Measurements from ENCODE around the gene ANKS1A.
A peak's percentile ranks its signal among the peaks of the same experiment; 100 is the strongest.
"Not testable (repeated sequence)": the region's sequence is repeated elsewhere in the genome, so short reads cannot be mapped to it uniquely, and the experiment has no call there.

ANKS1A gene

GRCh38 chr6:34884073-34884472, 5.0 kb upstream of the ANKS1A start:
- DNase-seq (ENCODE audit: low read depth): not testable (repeated sequence)

- no peak for DNase-seq (ENCODE audit: low read depth)
Measured at GRCh38 chr6:34884996-34885395, 4.1 kb upstream of the ANKS1A start.

GRCh38 chr6:34885837-34886236, 3.2 kb upstream of the ANKS1A start:
- DNase-seq (ENCODE audit: low read depth): not testable (repeated sequence)

GRCh38 chr6:34887753-34888513, 1.1 kb upstream of the ANKS1A start, which contains the start of gene TAF11:
TSS of gene TAF11 (minus strand) at chr6:34888042. CDS start at chr6:34887957, 85 bp downstream.
- DNase-seq (ENCODE audit: low read depth): peak; percentile 96

GRCh38 chr6:34888514-34888856, 570 bp upstream of the ANKS1A start:
- no peak for DNase-seq (ENCODE audit: low read depth)

DNA sequence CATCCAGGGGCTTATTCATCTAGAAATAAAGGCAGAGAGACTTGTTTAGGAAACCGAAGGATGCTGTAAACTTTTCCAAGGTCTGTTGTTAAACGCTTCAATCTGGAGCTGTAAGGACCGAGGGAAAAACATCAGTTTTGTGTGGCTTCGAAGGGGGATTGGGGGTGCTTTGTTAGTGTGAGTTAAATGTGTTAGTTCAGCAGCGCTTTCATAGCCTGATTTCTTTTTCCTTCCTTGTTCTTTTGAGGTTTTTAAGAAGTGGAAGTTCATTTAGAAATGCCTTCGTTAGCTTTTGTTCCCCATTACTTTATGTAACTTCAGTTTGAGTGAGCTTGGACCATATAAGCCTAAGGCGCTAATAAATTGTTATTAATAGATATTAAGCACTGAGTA, 1.5 kb downstream of the ANKS1A start:
- DNase-seq (ENCODE audit: low read depth): no peak

DNA sequence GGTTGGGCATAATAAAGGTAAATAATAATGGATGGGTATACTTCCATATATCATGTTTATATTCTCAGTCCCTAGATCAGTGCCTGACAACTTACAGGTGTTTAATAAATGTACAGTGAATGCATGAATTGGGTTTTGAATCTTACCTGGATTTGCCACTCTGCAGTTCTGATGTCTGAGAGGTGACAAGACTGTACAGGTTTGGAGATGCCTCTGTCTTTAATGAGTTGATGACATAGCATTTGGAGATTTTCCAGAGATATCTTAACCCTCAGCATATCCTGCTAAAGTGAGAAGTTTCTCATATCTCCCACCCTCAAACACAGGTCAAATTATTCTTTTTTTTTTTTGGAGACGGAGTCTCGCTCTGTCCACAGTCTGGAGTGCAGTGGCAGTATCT, 2.2 kb downstream of the ANKS1A start:
- DNase-seq (ENCODE audit: low read depth): no peak

DNA sequence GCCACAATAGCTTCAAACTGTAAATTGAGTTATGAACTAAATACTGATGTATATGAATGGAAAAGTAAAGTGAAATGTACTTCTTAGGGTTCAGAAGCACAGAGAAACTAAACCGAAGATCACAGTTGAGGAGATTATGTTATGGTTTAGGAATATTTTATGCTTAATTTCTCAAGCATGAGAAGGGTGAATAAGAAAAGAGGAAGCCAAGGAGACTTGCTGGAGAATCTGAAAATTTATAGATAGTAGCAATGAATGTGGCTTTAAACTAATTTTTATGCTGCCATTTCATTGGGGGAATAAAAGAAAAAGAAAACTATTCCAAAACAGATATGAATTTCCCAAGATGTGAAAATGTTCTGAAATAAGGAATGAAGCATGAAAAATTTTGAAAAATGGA, 5.6 kb downstream of the ANKS1A start:
- DNase-seq (ENCODE audit: low read depth): no peak

DNA sequence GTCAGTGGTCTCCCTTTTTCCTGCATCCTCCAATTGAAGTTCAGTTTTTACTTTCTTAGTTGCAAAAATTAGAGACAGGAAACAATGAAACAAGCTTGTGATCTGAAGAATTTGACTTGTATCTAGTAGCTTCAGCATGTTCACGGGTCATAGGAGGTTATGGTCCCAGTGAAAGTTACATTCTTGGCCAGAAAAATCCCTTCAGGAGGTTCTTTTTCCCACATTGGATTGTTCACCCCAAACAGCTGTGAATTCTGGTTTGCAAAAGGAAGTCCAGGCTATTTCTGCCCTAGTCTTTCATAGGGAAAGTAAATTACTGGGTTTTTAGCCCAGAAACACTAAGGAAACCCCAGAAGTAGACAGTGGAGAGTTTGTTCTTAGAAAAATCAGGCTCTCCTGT, 8.1 kb downstream of the ANKS1A start:
- DNase-seq (ENCODE audit: low read depth): no peak

GRCh38 chr6:34897716-34898115, 8.7 kb downstream of the ANKS1A start:
- DNase-seq (ENCODE audit: low read depth): no peak

- DNase-seq (ENCODE audit: low read depth): not testable (repeated sequence)
Measured at GRCh38 chr6:34899748-34900147, 10.7 kb downstream of the ANKS1A start.

GRCh38 chr6:34900321-34901031, 11.4 kb downstream of the ANKS1A start:
- DNase-seq (ENCODE audit: low read depth): no peak

DNA sequence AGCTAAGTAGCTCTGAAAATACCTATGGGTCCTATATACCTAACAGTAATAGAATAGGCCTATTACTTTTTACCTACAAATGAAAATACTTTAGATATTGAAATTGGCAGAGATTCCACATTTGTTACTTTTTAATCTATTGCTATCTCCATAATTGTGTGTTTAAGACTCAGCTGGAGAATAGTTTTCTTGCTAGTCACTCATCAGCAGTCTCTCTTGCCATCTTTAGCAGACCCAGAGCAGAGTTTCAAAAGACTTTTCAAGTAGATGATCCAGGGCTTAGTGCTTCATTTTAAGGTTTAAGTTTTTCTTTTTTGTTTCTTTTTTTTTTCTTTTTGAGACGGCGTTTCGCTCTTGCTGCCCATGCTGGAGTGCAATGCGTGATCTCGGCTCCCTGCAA, 12.9 kb downstream of the ANKS1A start:
- peak; percentile 65 for DNase-seq (ENCODE audit: low read depth)

DNA sequence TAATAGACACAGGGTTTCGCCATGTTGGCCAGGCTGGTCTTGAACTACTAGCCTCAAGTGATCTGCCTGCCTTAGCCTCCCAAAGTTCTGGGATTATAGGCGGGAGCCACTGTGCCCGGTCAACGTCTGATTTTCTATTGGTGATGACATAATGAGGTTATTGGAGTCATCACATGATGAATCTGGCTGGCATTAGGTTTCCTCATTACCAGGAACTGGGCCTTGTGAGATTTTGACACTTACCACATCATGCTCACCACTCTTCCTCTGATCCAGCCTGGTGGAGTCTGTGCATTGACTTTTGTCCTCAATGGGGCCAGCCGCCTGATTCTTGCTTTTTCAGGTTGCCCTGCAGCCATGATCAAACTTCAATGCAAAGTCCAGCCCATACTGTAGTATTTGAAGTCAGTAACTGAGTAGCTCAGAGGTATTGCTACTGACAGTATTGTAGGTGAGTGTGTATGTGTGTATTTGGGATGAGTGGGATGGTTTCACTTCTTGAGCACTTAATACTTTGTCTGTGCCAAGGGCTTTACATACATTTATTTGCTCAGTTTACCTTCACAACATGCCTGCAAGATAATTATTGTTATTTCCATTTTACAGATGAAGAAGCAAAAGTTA, 16.0 kb downstream of the ANKS1A start:
- no peak for DNase-seq (ENCODE audit: low read depth)

DNA sequence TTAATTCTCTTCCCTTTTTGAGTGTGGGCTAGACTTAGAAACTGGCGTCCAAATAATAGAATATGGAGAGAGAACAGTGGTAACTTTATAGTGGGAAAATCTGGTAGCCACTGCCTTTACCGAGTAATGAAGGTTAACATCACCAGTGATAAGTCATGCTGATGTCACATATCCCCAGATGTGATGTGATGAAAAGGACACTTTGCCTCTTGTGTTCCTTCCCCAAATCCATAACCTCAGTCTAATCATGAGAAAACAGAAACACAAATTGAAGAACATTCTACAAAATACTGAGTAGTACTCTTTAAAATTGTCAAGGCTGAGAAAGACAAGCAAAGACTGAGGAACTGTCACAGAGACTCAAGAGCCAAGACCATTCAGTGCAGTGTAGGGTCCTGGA, 17.8 kb downstream of the ANKS1A start:
- DNase-seq (ENCODE audit: low read depth): no peak

DNA sequence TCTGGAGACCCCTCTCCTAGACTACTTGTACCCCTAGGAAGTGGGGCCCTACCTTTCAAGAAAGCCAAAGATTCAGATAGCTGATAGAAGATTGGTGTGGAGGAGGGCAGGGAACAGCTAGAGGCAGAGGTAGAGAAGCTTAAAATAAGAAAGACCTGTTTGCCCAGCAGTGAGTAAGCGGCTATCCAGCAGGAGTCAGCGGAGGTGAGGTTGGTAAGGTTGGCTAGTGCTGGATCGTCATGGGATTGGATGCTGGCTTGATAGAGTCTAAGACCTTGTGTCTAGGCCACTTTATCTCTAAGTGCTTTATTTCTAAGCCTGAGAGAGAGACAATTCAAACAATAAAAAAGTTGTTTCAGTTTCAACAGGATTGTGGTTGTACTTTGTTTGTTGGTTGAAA, 19.1 kb downstream of the ANKS1A start:
- no peak for DNase-seq (ENCODE audit: low read depth)

DNA sequence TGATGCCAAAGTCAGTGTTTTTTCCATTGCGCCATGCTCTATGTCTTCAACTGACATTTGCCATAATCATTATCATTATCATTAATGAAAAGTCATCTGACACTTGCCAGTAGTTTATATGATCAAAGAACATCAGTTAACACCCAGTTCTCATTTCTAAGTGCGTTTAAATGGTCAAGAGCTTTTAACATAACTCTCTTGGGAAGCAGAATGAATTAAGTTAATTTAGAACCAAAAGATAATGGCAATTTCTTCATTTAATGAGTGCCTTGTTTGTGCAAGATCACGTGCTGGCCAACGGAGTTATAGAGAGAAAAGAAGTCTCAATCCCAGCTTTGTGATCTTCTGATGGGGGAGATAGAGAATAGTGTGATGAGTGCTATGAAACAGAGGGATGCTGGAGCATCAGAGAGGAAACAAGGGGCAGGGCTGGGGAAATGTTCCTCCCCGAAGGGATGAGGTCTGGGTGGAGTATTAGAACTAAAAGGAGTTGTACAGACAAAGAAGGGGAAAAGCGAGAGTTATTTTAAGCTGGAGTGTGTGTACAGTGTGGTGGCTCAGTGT, 20.3 kb downstream of the ANKS1A start:
- DNase-seq (ENCODE audit: low read depth): no peak

GRCh38 chr6:34911822-34912221, 22.8 kb downstream of the ANKS1A start:
- no peak for DNase-seq (ENCODE audit: low read depth)

GRCh38 chr6:34912715-34913464, 23.8 kb downstream of the ANKS1A start:
- peak; percentile 93 for DNase-seq (ENCODE audit: low read depth)

DNA sequence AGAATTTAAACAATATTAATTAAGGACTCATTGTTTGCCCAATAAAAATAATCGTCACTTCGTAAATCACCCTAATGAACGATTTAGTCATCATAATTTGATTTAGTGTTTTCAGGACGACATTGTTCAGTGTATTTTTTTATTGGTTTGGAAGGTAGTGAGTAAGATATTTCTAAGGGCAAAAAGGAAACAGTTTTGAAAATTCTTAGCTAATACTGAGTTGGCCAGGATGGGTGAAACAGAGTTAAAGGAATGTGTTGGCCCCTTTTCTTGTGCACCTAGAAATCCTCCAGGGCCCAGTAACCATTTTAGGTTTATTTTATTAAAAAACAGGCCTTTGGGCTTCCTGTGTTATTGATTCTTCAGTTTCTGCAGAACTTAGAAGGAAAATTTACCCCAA, 25.3 kb downstream of the ANKS1A start:
- DNase-seq (ENCODE audit: low read depth): peak; percentile 28

DNA sequence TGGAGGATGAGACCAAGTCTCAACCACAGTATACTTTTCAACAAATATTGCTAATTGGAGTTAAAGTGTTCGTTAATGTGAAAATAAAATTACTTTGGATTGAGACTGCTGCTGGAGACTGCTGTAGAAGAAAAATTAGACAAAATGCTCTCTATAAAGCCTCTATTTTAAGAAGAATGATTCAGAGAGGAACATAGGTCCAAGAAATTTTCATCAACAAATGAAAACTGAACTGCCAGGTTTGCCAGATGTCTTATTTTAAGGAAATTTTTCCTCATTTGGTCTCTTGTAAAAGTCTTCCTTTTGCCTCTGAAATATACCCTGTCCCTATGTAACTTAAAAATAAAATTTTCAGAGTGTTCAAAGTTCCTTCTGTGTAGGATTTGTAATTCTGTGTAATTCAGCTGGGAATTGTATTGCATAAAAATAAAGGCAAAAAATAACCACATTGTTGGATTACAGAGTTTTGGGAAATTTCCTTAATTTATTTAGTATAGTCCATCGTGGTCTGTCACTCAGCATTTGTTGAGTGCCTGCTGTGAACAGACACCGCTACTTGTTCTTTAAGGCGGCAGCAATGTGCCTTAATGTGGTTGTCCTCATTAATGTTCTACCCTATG, 27.4 kb downstream of the ANKS1A start:
- no peak for DNase-seq (ENCODE audit: low read depth)
